CD14-positive monocyte (primary cell): ENCODE data around the gene SLC17A1. TPM values are rescaled to one million over a fixed set of nuclear protein-coding genes. Genes with fewer than 3 reads are reported as not detected.

ENCODE experiments used
- DNase-seq, 3 donors: peaks; one replicate each; pipeline ENCODE4 v3.0.0-alpha.2; 2011 to 2022
- H2AFZ ChIP-seq: 2 replicates; pipeline ENCODE4 v1.6.0; 2012; ENCODE audit warnings: mild to moderate bottlenecking, low read depth, low read length, inconsistent platforms; ENCODE audit not compliant: insufficient read depth, poor library complexity, severe bottlenecking
- H3K27ac ChIP-seq, 2 donors: 1 replicate in 1 of 2; 2 replicates in 1 of 2; pipeline ENCODE4 v1.5.1; 2012 to 2013; ENCODE audit warnings: low read length in 2 of 2, control low read depth in 1 of 2, inconsistent platforms in 1 of 2, low read depth in 1 of 2, mild to moderate bottlenecking in 1 of 2
- H3K27me3 ChIP-seq, 2 donors: one replicate each; pipeline versions ENCODE4 v1.6.0 to v1.6.1; 2011 to 2013; ENCODE audit warnings: low read length in 2 of 2; ENCODE audit not compliant: control insufficient read depth in 2 of 2, insufficient read depth in 2 of 2
- H3K36me3 ChIP-seq, 2 donors: replicated peaks in 1 of 2; 1 replicate in 1 of 2; 2 replicates in 1 of 2; pipeline versions ENCODE4 v1.5.1 to v1.6.1; 2012 to 2013; ENCODE audit warnings: low read length in 2 of 2, control low read depth in 1 of 2, inconsistent platforms in 1 of 2, mild to moderate bottlenecking in 1 of 2; ENCODE audit not compliant: insufficient read depth in 2 of 2, control insufficient read depth in 1 of 2
- H3K4me1 ChIP-seq, 2 donors: 1 replicate in 1 of 2; 2 replicates in 1 of 2; pipeline versions ENCODE4 v1.5.1 to v1.6.1; 2012 to 2013; ENCODE audit warnings: low read length in 2 of 2, control low read depth in 1 of 2, inconsistent platforms in 1 of 2, mild to moderate bottlenecking in 1 of 2, moderate library complexity in 1 of 2; ENCODE audit not compliant: insufficient read depth in 2 of 2, control insufficient read depth in 1 of 2
- H3K4me2 ChIP-seq: replicated peaks from 2 replicates; pipeline ENCODE3; 2012; ENCODE audit warnings: low read length, moderate library complexity, mild to moderate bottlenecking; ENCODE audit not compliant: poor library complexity, severe bottlenecking; ENCODE audit errors: extremely low read depth
- H3K4me3 ChIP-seq, 3 experiments: fragments of 200-600 bp in 1 of 3; sonication (generic) in 1 of 3; replicated peaks in 1 of 3; 1 replicate in 2 of 3; 2 replicates in 1 of 3; pipeline ENCODE4 v1.5.1; 2011 to 2013; ENCODE audit warnings: low read length in 3 of 3, mild to moderate bottlenecking in 3 of 3, control low read depth in 2 of 3, low read depth in 2 of 3, inconsistent platforms in 1 of 3, moderate library complexity in 1 of 3
- H3K79me2 ChIP-seq: 2 replicates; pipeline ENCODE4 v1.6.0; 2012; ENCODE audit warnings: mild to moderate bottlenecking, control low read depth, inconsistent platforms, low read length, moderate library complexity; ENCODE audit not compliant: insufficient read depth
- H3K9ac ChIP-seq: 2 replicates; pipeline ENCODE4 v1.6.0; 2017; ENCODE audit warnings: low read length, mild to moderate bottlenecking; ENCODE audit not compliant: insufficient read depth, poor library complexity, severe bottlenecking
- H3K9me3 ChIP-seq, 2 donors: replicated peaks in 1 of 2; 1 replicate in 1 of 2; 2 replicates in 1 of 2; pipeline versions ENCODE4 v1.5.1 to v1.6.1; 2012 to 2013; ENCODE audit warnings: low read length in 2 of 2, control low read depth in 1 of 2; ENCODE audit not compliant: control insufficient read depth in 1 of 2, insufficient read depth in 1 of 2
- H4K20me1 ChIP-seq: 2 replicates; pipeline ENCODE4 v1.6.0; 2012; ENCODE audit warnings: mild to moderate bottlenecking, low read length, control low read depth, moderate library complexity; ENCODE audit not compliant: insufficient read depth
- H3K27ac Mint-ChIP-seq, 7 donors: one replicate each; pipeline ENCODE4 v1.8.0; 2020; ENCODE audit warnings: mild to moderate bottlenecking in 7 of 7, mixed read lengths in 7 of 7, moderate library complexity in 6 of 7, inconsistent platforms in 2 of 7
- H3K27me3 Mint-ChIP-seq, 3 donors: one replicate each; pipeline ENCODE4 v1.8.0; 2021 to 2022; ENCODE audit warnings: low read depth in 3 of 3, mild to moderate bottlenecking in 3 of 3, mixed read lengths in 3 of 3, moderate library complexity in 3 of 3, inconsistent platforms in 1 of 3
- H3K36me3 Mint-ChIP-seq, 2 donors: one replicate each; pipeline ENCODE4 v1.8.0; 2020; ENCODE audit warnings: mixed read lengths in 2 of 2, inconsistent platforms in 1 of 2, mild to moderate bottlenecking in 1 of 2
- H3K4me1 Mint-ChIP-seq: one replicate; pipeline ENCODE4 v1.8.0; 2020; ENCODE audit warnings: mild to moderate bottlenecking, mixed read lengths
- H3K4me3 Mint-ChIP-seq, 2 donors: one replicate each; pipeline ENCODE4 v1.8.0; 2020; ENCODE audit warnings: mild to moderate bottlenecking in 2 of 2, mixed read lengths in 2 of 2, moderate library complexity in 1 of 2
- H3K9me3 Mint-ChIP-seq, 7 donors: one replicate each; pipeline ENCODE4 v1.8.0; 2020 to 2022; ENCODE audit warnings: mixed read lengths in 7 of 7, mild to moderate bottlenecking in 6 of 7, moderate library complexity in 6 of 7, inconsistent platforms in 2 of 7
- CTCF ChIP-seq: fragments of 200-600 bp; IDR thresholded peaks from one replicate; pipeline ENCODE4 v1.8.0; 2022; ENCODE audit warnings: antibody characterized with exemption, mild to moderate bottlenecking
- WGBS: methylation state at CpG from one replicate; pipeline ENCODE4 v1.1.5; 2013; ENCODE audit warnings: missing lambda C conversion rate; ENCODE audit not compliant: insufficient coverage; 5-methylcytosine and 5-hydroxymethylcytosine counted together
- intact Hi-C, 2 donors: fragments of 100-400 bp; cut with micrococcal nuclease; formaldehyde crosslinking; loops; one replicate each; pipeline versions ENCODE4 v1.15.0 to v1.15.1; 2023
- polyA plus RNA-seq, 3 donors: library from polyadenylated mRNA; depleted of rRNA in 1 of 3; unstranded in 2 of 3; stranded (reverse) in 1 of 3; fragments of 300-500 nt in 2 of 3; fragments of >200 nt in 1 of 3; fragmentation: Illumina TruSeq in 2 of 3; gene quantifications; 1 replicate in 2 of 3; 2 replicates in 1 of 3; pipeline ENCODE4 v1.2.3, GENCODE V29; 2012 to 2021

SLC17A1 gene
- polyA plus RNA-seq, 3 donors: not detected

- DNase-seq: no peak
- Histone ChIP-seq H3K27ac (no peak overlapping the region), H3K4me2 (no peak overlapping the region), H4K20me1 (no peaks in the 10 kb centered on the region), H3K79me2 (no peaks in the 10 kb centered on the region), H2AFZ (no peak overlapping the region), H3K4me3 (no peak overlapping the region), H3K4me1 (no peaks in the 10 kb centered on the region), H3K36me3 (no peaks in the 10 kb centered on the region), H3K9ac (no peak overlapping the region), H3K9me3 (peaks cover 0 to 4% of the 10 kb centered on the region in 2 donors), H3K27me3 (no peaks in the 10 kb centered on the region)
- no peak for TF ChIP-seq CTCF
- H3K9me3 Mint-ChIP-seq: peaks cover 0 to 8% (median 4%) of the 10 kb centered on the region in 7 donors
- H3K27ac Mint-ChIP-seq: no peak overlapping the region
- no peak overlapping the region for H3K4me3 Mint-ChIP-seq
- H3K36me3 Mint-ChIP-seq: no peaks in the 10 kb centered on the region
- H3K4me1 Mint-ChIP-seq: no peaks in the 10 kb centered on the region
- intact Hi-C loops: no loop called here
- WGBS: 93% methylated on average over 3 of the region's 4 CpGs
- H3K27me3 Mint-ChIP-seq: peaks cover 0 to 2% (median 2%) of the 10 kb centered on the region in 3 donors
These were observed 30.4 kb downstream of the SLC17A1 start for GRCh38 chr6:25801436-25801835.

- H3K9ac ChIP-seq: no peak overlapping the region
- H3K27me3 ChIP-seq: no peaks in the 10 kb centered on the region
- H3K9me3 Mint-ChIP-seq: peaks cover 0 to 1% (median 0%) of the 10 kb centered on the region in 7 donors
- H4K20me1 ChIP-seq: no peaks in the 10 kb centered on the region
- H3K9me3 ChIP-seq: no peaks in the 10 kb centered on the region
- DNase-seq: no peak
- H3K36me3 Mint-ChIP-seq: no peaks in the 10 kb centered on the region
- H3K4me3 Mint-ChIP-seq: no peak overlapping the region
- H3K27ac ChIP-seq: no peak overlapping the region
- H3K4me3 ChIP-seq: no peak overlapping the region
- H3K4me1 Mint-ChIP-seq: no peaks in the 10 kb centered on the region
- no peaks in the 10 kb centered on the region for H3K36me3 ChIP-seq
- H3K79me2 ChIP-seq: no peaks in the 10 kb centered on the region
- no CpG with 5 or more reads among the region's 2 CpGs for WGBS
- intact Hi-C loops: no loop called here
- H3K4me1 ChIP-seq: no peaks in the 10 kb centered on the region
- peaks cover 0 to 5% (median 4%) of the 10 kb centered on the region in 3 donors for H3K27me3 Mint-ChIP-seq
- no peak overlapping the region for H2AFZ ChIP-seq
- H3K27ac Mint-ChIP-seq: no peak overlapping the region
- H3K4me2 ChIP-seq: no peak overlapping the region
- TF ChIP-seq CTCF: no peak
These were observed 37.1 kb downstream of the SLC17A1 start for GRCh38 chr6:25794784-25795183.
